ENCODE data around the gene DSG2.
"Not testable (repeated sequence)": the region's sequence is repeated elsewhere in the genome, so short reads cannot be mapped to it uniquely, and the experiment has no call there.

Gene DSG2

GRCh38 chr18:31497836-31498573 is at the start of gene DSG2:
Gene DSG2 (plus strand): TSS chr18:31498177. CDS start chr18:31498252, 75 bp downstream.
- peak; percentile 3 for DNase-seq

GRCh38 chr18:31450409-31450808 is 47.6 kb upstream of the DSG2 start:
- DNase-seq = no peak

- DNase-seq = no peak
Measured at GRCh38 chr18:31451625-31452024, 46.4 kb upstream of the DSG2 start.

GRCh38 chr18:31454066-31454708 is 43.8 kb upstream of the DSG2 start:
- DNase-seq = no peak

GRCh38 chr18:31469629-31470028 is 28.3 kb upstream of the DSG2 start:
- DNase-seq = no peak

GRCh38 chr18:31478688-31479087 is 19.3 kb upstream of the DSG2 start:
- DNase-seq = no peak

- no peak for DNase-seq
Measured at GRCh38 chr18:31482051-31482450, 15.9 kb upstream of the DSG2 start.

- no peak for DNase-seq
Measured at GRCh38 chr18:31483396-31483795, 14.6 kb upstream of the DSG2 start.

GRCh38 chr18:31484461-31484860 is 13.5 kb upstream of the DSG2 start:
- DNase-seq = no peak

- DNase-seq = no peak
Measured at GRCh38 chr18:31486165-31486564, 11.8 kb upstream of the DSG2 start.

- DNase-seq = no peak
Measured at GRCh38 chr18:31487246-31488015, 10.5 kb upstream of the DSG2 start.

- DNase-seq = no peak
Measured at GRCh38 chr18:31489311-31489710, 8.7 kb upstream of the DSG2 start.

GRCh38 chr18:31490387-31490786 is 7.6 kb upstream of the DSG2 start:
- no peak for DNase-seq

- no peak for DNase-seq
Measured at GRCh38 chr18:31490833-31491232, 7.1 kb upstream of the DSG2 start.

- DNase-seq = no peak
Measured at GRCh38 chr18:31491586-31491985, 6.4 kb upstream of the DSG2 start.

- no peak for DNase-seq
Measured at GRCh38 chr18:31492671-31493070, 5.3 kb upstream of the DSG2 start.

GRCh38 chr18:31493171-31493570 is 4.8 kb upstream of the DSG2 start:
- no peak for DNase-seq

- no peak for DNase-seq
Measured at GRCh38 chr18:31493941-31494340, 4.0 kb upstream of the DSG2 start.

- DNase-seq = not testable (repeated sequence)
Measured at GRCh38 chr18:31494705-31495244, 3.2 kb upstream of the DSG2 start.

GRCh38 chr18:31497404-31497835 is 557 bp upstream of the DSG2 start:
- no peak for DNase-seq

GRCh38 chr18:31498574-31499524 is 872 bp downstream of the DSG2 start:
- no peak for DNase-seq

GRCh38 chr18:31500051-31500688 is 2.2 kb downstream of the DSG2 start:
- no peak for DNase-seq

All from activated CD4-positive, alpha-beta T cell treated with anti-CD3 and anti-CD28 coated beads, Interleukin-2, amount 50 U/mL, for 1 hour (primary cell).